ENCODE data around the gene CROT.
A peak's percentile ranks its signal among the peaks of the same experiment; 100 is the strongest.

CROT gene

GRCh38 chr7:87345166-87345927, at the start of gene CROT:
Gene CROT, plus strand, starts transcription at chr7:87345664. Its CDS starts 3,405 bp downstream, at chr7:87349069.
- DNase-seq, result peak; percentile 93

DNA sequence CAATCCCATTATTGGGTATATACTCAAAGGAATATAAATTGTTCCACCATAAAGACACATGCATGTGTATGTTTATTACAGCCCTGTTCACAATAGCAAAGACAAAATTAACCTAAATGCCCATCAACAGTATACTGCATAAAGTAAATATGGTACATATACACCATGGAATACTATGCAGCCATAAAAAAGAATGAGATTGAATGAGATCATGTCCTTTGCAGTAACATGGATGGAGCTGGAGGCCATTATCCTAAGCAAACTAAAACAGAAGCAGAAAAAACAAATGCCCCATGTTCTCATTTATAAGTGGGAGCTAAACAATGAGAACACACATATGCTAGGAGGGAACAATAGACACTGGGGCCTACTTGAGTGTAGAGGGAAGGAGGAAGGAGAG, 44.7 kb upstream of the CROT start:
- DNase-seq, result no peak

- DNase-seq, result no peak
These were observed 34.6 kb upstream of the CROT start for GRCh38 chr7:87310790-87311419.

GRCh38 chr7:87312215-87312865, 33.1 kb upstream of the CROT start:
- DNase-seq, result peak; percentile 64

- DNase-seq, result no peak
These were observed 29.3 kb upstream of the CROT start for GRCh38 chr7:87316097-87316700.

DNA sequence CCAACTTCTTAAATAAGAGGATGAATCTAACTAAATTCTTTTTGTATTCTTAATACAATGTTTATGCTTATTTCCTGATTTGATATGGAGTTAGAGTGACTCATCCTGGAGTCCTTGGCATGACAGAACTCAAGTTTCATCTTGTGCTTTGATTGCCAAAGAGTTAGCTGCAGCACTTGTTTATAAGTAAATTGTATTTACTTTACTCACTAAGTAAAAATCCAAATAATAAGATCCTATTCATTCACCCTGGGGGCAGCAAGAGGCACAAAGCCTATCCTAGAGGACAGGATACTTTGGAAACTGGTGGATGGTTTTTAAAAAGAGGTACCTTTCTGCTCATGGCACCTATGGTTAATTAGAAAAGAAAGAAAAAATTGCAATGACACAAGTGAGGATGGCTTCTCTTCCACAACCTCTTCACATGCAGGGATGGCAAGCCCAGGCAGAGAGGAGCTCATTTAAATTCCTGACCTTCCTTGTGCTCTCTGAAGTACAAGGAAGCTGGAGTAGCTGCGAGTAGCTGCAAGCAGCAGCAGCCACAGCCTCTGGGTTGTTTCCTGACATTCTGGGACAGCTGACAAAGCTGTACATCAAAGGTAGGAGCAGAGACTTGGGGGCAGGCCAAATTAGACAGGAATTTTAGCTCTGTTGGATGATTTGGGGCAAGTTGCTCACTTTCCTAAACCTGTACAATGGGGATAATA, 28.5 kb upstream of the CROT start:
- DNase-seq, result no peak

- no peak for DNase-seq
These were observed 27.7 kb upstream of the CROT start for GRCh38 chr7:87317691-87318245.

DNA sequence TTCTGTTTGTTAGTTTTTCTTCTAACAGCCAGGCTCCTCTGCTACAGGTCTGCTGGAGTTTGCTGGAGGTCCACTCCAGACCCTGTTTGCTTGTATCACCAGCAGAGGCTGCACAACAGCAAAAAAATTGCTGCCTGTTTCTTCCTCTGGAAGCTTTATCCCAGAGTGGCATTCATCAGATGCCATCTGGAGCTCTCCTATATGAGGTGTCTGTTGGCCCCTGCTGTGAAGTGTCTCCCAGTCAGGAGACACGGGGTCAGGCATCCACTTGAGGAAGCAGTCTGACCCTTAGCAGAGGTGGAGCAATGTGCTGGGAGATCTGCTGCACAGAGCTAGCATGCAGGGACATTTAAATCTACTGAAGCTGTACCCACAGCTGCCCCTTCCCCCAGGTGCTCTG, 26.7 kb upstream of the CROT start:
- no peak for DNase-seq

- peak; percentile 10 for DNase-seq
These were observed 26.3 kb upstream of the CROT start for GRCh38 chr7:87319154-87319581.

- no peak for DNase-seq
These were observed 22.6 kb upstream of the CROT start for GRCh38 chr7:87322912-87323311.

- DNase-seq, result no peak
These were observed 19.7 kb upstream of the CROT start for GRCh38 chr7:87325576-87326370.

DNA sequence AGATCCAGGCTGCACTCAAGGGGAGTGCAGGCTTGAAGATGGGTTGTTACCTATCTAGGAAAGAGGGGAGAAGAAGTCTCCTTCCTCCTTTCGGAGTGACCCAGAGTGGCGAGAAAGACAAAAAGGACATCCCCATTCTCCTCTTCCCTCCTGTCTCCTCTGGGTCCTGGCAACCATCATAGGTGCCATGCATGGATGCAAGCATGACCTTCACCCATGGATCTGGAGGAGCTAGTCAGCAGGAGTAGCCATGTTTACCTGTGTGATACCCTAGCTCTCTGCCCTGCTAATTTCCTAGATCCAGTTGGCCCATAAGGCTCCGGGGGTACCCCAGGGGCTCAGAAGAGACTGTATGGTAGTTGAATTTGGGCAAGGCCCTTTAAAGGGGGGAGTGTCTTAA, 17.2 kb upstream of the CROT start:
- no peak for DNase-seq

GRCh38 chr7:87330316-87330715, 15.1 kb upstream of the CROT start:
- DNase-seq, result no peak

DNA sequence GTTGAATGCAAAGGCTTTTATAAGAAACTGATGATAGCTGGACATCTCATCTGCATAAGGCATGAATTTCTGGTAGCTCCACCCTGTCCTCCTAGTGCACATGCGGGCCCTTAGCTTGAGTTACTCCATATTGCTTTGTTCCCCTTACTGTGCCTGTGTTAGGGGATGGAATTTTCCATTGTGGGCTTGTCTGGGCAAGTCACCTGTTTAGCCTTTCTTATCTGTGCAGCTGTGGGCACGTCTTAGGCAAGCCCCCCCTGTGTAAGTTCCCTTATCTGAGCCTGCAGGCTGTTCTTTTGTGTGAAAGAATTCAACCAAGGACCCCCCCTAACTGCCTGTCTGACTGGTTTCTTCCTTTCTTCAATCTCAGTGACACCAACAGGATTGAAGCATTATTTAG, 14.5 kb upstream of the CROT start:
- no peak for DNase-seq

GRCh38 chr7:87331687-87332252, 13.7 kb upstream of the CROT start:
- DNase-seq, result no peak

GRCh38 chr7:87332321-87332720, 13.1 kb upstream of the CROT start:
- no peak for DNase-seq

- DNase-seq, result no peak
These were observed 9.3 kb upstream of the CROT start for GRCh38 chr7:87336136-87336535.

DNA sequence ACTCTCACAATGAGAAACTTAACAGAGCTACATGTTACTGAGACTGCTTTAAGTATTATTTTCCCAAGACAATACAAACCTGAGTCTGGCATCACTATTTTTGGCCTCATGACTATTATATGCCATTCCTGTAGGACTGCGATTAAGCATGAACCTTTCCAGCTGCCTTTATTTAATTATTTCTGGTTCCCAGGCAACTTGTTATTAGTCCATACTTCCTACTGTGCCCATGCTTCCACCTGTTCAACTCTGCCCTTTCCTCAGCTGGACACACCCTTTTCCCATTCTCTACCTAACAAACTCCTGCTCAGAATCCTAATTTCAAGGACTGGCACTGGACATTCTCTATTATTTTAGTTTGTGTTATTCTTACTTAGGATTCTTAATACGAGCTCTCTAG, 8.1 kb upstream of the CROT start:
- DNase-seq, result no peak

DNA sequence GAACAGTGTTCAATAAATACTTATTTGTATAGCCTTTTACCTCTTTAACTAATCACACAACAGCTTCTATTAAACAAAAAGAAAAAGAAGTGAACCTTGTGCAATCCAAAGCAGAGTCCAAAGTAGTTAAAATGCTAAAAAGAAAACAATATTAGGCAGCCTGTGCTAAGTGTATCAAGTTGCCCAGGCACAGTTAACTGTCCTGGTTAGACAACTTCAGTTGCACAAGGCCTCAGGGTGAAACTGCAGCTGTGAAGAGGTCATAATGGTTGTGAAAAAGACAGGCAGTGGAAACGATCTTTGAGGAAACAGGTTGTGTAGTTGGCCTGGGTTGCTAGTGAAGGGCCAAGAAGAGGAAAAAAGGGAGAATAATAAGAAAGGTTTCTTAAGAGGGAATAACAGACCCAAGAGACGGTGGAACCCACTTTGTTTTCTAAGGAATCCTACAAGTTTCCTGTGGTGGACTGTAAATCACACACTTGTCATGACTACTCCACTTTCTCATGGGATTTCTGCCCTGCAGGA, 6.0 kb upstream of the CROT start:
- no peak for DNase-seq

GRCh38 chr7:87341441-87341840, 4.0 kb upstream of the CROT start:
- no peak for DNase-seq

DNA sequence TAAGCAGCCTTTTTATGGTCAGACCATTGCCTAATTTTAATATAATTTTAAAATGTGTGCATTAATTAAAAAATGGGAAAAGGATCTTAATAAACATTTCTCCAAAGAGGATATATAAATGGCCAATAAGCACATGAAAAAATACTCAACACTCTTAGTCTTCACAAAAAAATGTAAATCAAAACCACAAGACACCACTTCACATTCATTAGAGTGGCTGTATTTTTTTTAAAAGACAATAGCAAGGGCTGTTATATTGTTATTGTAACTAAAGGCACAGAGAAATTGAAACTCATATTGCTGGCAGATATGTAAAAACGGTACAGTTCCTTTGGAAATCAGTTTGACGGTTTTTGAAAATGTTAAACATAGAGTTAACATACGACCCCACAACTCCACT, 3.2 kb upstream of the CROT start:
- DNase-seq, result no peak

All from activated gamma-delta T cell treated with Interleukin-2 at 50 U/mL for 16 hours (primary cell).